Fibroblast of villous mesenchyme (primary cell): ENCODE results near the gene MYOF. TPM values are rescaled to one million over a fixed set of nuclear protein-coding genes. Genes with fewer than 3 reads are reported as not detected.
A peak's percentile ranks its signal among the peaks of the same experiment; 100 is the strongest.
"Not testable (repeated sequence)": the region's sequence is repeated elsewhere in the genome, so short reads cannot be mapped to it uniquely, and the experiment has no call there.

ENCODE experiments used
- DNase-seq: peaks from one replicate; pipeline ENCODE4 v3.0.0-alpha.2; 2010; ENCODE audit warnings: low read depth
- H3K4me3 ChIP-seq: 2 replicates; pipeline ENCODE4 v1.5.1; 2011; ENCODE audit warnings: low read depth, mild to moderate bottlenecking, low read length
- total RNA-seq: library from RNA; depleted of rRNA; stranded (reverse); fragments of >200 nt; gene quantifications from 2 replicates; pipeline ENCODE4 v1.2.3, GENCODE V29; 2012
- TF ChIP-seq, protein P1 (sequence below): IDR thresholded peaks from 2 replicates; pipeline ENCODE4 v1.5.1; 2012; ENCODE audit warnings: low read depth, mild to moderate bottlenecking, low read length; ENCODE audit not compliant: insufficient read depth

Gene MYOF
- total RNA-seq, 1 donor = 323 TPM

DNA sequence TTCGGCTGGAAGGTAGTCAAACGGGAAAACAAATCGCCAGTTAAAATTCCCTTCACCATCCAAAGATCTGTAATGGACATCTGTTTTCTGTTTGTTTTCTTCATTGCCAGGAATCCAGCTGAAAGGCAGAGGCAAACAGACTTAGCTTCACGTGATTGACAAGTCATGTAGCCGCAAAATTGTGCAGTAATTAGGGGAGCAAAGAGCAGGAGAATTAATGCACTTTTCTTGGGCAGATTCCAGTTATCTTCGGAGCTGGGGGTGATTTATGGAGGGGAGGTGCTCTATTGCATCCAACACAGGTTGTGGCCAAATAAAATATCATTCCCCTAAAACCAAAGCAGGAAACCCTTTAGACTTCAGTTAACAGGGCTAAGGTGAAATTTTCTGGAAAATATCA is 162.2 kb downstream of the MYOF start:
- TF ChIP-seq, protein P1, sequence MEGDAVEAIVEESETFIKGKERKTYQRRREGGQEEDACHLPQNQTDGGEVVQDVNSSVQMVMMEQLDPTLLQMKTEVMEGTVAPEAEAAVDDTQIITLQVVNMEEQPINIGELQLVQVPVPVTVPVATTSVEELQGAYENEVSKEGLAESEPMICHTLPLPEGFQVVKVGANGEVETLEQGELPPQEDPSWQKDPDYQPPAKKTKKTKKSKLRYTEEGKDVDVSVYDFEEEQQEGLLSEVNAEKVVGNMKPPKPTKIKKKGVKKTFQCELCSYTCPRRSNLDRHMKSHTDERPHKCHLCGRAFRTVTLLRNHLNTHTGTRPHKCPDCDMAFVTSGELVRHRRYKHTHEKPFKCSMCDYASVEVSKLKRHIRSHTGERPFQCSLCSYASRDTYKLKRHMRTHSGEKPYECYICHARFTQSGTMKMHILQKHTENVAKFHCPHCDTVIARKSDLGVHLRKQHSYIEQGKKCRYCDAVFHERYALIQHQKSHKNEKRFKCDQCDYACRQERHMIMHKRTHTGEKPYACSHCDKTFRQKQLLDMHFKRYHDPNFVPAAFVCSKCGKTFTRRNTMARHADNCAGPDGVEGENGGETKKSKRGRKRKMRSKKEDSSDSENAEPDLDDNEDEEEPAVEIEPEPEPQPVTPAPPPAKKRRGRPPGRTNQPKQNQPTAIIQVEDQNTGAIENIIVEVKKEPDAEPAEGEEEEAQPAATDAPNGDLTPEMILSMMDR = no peak
- DNase-seq = peak; percentile 57
- H3K4me3 ChIP-seq = no peak overlapping the region

DNA sequence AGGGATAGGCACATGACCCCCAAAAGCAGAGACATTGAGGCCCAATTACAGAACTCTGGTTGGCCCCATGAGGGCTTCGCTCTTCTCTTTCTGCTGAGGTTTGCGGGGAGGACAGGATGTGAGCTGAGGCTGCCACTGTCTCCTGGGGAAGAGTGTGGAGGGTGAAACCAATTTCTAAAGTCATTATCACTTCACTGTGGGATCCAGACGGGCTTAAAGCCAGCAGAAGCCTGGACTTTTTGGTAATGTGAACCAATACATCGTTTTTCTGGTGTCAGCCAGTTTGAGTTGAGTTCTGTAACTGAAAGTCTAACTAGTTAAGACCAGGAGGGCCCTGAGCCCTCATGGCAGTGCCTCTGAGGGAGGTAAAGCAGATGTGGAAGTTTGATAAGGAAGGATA is 163.0 kb downstream of the MYOF start:
- no peak for DNase-seq
- no peak overlapping the region for H3K4me3 ChIP-seq
- TF ChIP-seq, protein P1 = no peak

DNA sequence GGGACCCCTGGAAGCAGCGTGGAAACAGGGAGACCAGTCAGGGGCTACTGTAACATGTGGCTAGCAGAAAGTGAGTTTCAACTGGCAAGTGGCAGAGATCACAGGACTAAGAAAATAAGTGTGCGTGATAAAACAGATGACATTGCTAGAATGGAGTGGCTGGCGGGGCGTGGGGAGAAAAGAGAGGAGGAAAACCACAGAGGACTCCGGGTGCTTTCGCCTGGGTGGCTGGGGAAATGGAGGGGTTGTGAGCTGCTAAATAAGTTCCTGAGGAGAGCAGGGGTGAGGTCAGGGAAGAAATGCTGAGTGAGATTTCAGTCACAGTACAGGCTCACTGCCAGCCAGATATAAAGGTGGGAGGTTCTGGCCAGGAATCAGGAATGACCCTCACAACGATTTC is 166.9 kb downstream of the MYOF start:
- no peak overlapping the region for H3K4me3 ChIP-seq
- TF ChIP-seq, protein P1 = no peak
- DNase-seq = no peak

DNA sequence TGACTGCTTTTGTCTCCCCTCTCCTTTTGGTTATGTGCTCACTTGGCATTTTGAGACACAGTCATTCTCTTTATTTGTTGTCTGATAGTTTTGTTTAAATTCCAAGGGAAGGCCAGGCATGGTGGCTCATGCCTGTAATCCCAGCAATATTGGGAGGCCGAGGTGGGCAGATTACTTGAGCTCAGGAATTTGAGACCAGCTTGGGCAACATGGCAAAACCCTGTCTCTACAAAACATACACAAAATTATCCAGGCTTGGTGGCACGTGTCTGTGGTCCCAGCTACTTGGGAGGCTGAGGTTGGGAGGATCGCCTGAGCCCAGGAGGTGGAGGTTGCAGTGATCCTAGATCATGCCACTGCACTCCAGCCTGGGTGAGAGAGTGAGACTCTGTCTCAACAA is 167.5 kb downstream of the MYOF start:
- not testable (repeated sequence) for H3K4me3 ChIP-seq, DNase-seq

DNA sequence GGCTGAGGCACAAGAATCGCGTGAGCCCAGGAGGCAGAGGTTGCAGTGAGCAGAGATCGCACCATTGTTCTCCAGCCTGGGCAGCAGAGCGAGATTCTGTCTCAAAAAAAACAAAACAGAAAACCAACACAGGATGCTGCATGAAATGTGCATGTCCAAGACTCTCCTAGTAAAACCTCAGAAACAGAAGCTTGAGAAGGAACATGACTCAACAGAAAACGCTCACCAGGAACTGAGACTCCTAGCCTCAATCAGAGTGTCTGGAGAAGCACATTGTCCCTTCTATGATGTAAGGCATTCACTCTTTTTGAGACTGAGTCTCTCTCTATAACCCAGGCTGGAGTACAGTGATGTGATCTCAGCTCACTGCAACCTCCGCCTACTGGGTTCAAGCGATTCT is 168.3 kb downstream of the MYOF start:
- no peak for DNase-seq
- no peak overlapping the region for H3K4me3 ChIP-seq
- TF ChIP-seq, protein P1 = no peak

DNA sequence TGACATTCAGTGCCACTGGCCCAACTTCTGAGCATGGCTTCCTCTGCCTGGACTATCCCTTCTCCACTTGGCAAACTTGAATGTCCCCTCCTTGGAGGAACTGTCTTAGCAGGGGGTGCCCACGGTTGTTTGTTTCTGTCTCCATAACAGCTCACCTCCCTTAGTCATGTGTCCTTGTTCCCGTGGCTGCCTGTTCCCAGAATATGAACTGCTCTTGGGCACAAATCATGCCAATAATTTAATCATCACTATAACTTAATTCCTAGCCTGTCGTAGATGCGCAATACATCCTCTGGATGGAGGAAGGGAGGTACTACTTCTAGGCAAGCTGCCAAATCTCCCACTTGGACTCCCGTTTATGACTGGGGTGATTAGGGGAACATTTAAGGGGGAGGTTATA is 173.1 kb downstream of the MYOF start:
- no peak overlapping the region for H3K4me3 ChIP-seq
- peak; percentile 16 for DNase-seq
- TF ChIP-seq, protein P1 = no peak

DNA sequence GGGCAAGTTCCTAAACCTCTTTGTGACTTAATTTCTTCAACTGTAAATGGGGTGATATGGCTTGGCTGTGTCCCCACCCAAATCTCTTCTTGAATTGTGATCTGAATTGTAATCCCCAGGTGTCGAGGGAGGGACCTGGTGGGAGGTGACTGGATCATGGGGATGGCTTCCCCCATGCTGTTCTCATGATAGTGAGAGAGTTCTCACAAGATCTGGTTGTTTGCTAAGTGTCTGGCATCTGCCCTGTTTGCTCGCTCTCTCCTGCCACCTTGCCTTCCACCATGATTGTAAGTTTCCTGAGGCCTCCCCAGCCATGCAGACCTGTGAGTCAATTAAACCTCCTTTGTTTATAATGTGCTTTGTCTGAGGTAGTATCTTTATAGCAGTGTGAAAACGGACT is 177.0 kb downstream of the MYOF start:
- H3K4me3 ChIP-seq = no peak overlapping the region
- no peak for DNase-seq
- TF ChIP-seq, protein P1 = no peak

DNA sequence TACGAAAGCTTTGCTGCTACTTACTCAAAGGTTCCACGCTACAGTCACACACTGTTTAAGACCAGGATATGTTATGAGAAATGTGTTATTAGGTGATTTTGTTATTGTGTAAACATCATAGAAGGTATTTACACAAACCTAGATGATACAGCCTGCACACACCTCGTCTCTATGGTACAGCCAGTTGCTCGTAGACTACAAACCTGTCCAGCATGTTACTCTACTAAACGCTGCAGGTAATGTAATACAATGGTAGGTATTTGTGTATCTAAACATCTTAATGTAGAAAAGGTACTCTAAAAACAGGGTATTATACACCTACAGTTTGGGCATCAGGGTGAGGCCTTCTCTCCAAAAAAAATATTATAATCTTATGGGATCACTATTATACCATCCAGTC is 181.2 kb downstream of the MYOF start:
- H3K4me3 ChIP-seq = no peak overlapping the region
- TF ChIP-seq, protein P1 = no peak
- DNase-seq = no peak
